PC-3 (cell line): ENCODE results near the gene KRT85. TPM values are rescaled to one million over a fixed set of nuclear protein-coding genes. Genes with fewer than 3 reads are reported as not detected.

ENCODE experiments used
- ATAC-seq: fragments of 200-7000 bp; cut with Tn5 transposase; 2 replicates; pipeline ENCODE4 v1.9.1; 2020; ENCODE audit warnings: mild to moderate bottlenecking, moderate library complexity
- BruUV-seq: library from RNA; stranded (reverse); fragments of 400-500 nt; replicated peaks from 2 replicates; lab custom pipeline; 2021; lab: Mats Ljungman, UMichigan
- CTCF ChIA-PET: fragments of 300-600 bp; sonication (Branson Sonifier 250); formaldehyde crosslinking; loops from one replicate; lab custom pipeline; 2022; ENCODE audit warnings: antibody characterized with exemption; lab: Charles Lee
- POLR2A ChIA-PET: fragments of 300-600 bp; sonication (Branson Sonifier 250); formaldehyde crosslinking; loops from one replicate; lab custom pipeline; 2022; ENCODE audit warnings: antibody characterized with exemption; ENCODE audit not compliant: unreplicated experiment; lab: Charles Lee
- DNase-seq: peaks from one replicate; pipeline ENCODE4 v3.0.0-alpha.2; 2015
- H2AFZ ChIP-seq: fragments of 300-600 bp; sonication (generic); 2 replicates; pipeline ENCODE4 v1.6.0; 2016; ENCODE audit warnings: antibody characterized with exemption, low read length
- H3F3A ChIP-seq: fragments of 300-600 bp; sonication (generic); one replicate; pipeline ENCODE4 v1.6.0; 2017; ENCODE audit warnings: antibody characterized with exemption, low read length, control low read depth, mild to moderate bottlenecking; ENCODE audit not compliant: unreplicated experiment
- H3K27ac ChIP-seq: fragments of 300-600 bp; sonication (generic); 2 replicates; pipeline ENCODE4 v1.5.1; 2016; ENCODE audit warnings: mild to moderate bottlenecking, low read length
- H3K27me3 ChIP-seq: fragments of 300-600 bp; sonication (generic); 2 replicates; pipeline ENCODE4 v1.6.1; 2016; ENCODE audit warnings: low read length, mixed read lengths
- H3K36me3 ChIP-seq: fragments of 300-600 bp; sonication (generic); 2 replicates; pipeline ENCODE4 v1.6.1; 2016; ENCODE audit warnings: low read depth, mixed run types, low read length, mixed read lengths
- H3K4me1 ChIP-seq: fragments of 300-600 bp; sonication (generic); 2 replicates; pipeline ENCODE4 v1.5.1; 2016; ENCODE audit warnings: low read length; ENCODE audit not compliant: insufficient read depth
- H3K4me2 ChIP-seq: fragments of 300-600 bp; sonication (generic); 2 replicates; pipeline ENCODE4 v1.6.0; 2016; ENCODE audit warnings: low read length
- H3K4me3 ChIP-seq: fragments of 300-600 bp; sonication (generic); 2 replicates; pipeline ENCODE4 v1.5.1; 2016; ENCODE audit warnings: mild to moderate bottlenecking, low read length, mixed read lengths
- H3K79me2 ChIP-seq: fragments of 300-600 bp; sonication (generic); 2 replicates; pipeline ENCODE4 v1.6.1; 2017; ENCODE audit warnings: low read length, mixed read lengths
- H3K9ac ChIP-seq: fragments of 300-600 bp; sonication (generic); 2 replicates; pipeline ENCODE4 v1.6.0; 2016; ENCODE audit warnings: mild to moderate bottlenecking, low read length
- H3K9me2 ChIP-seq: fragments of 300-600 bp; sonication (generic); replicated peaks from 2 replicates; pipeline ENCODE4 v1.6.1; 2016; ENCODE audit warnings: mixed run types, low read length, mixed read lengths
- H3K9me3 ChIP-seq: fragments of 300-600 bp; sonication (generic); 2 replicates; pipeline ENCODE4 v1.6.1; 2016; ENCODE audit warnings: low read length, mixed read lengths
- H4K20me1 ChIP-seq: fragments of 300-600 bp; sonication (generic); 2 replicates; pipeline ENCODE4 v1.6.1; 2016; ENCODE audit warnings: low read length, mixed read lengths
- EZH2 ChIP-seq: fragments of 300-600 bp; sonication (generic); IDR thresholded peaks from one replicate; pipeline ENCODE4 v1.6.1; 2017; ENCODE audit warnings: antibody characterized with exemption, mild to moderate bottlenecking, low read length; ENCODE audit not compliant: unreplicated experiment
- EZH2phosphoT487 ChIP-seq: fragments of 300-600 bp; sonication (generic); IDR thresholded peaks from 2 replicates; pipeline ENCODE4 v1.6.1; 2018; ENCODE audit warnings: mild to moderate bottlenecking, antibody characterized with exemption, low read length, borderline replicate concordance
- intact Hi-C: fragments of 100-400 bp; cut with micrococcal nuclease; formaldehyde crosslinking; loops from 2 replicates; pipeline ENCODE4 v1.9.0; 2023
- total RNA-seq: library from RNA; depleted of rRNA; stranded (reverse); fragments of >200 nt; gene quantifications from 2 replicates; pipeline ENCODE4 v1.2.3, GENCODE V29; 2014
- TF ChIP-seq, protein P1 (sequence below): fragments of 300-600 bp; sonication (generic); conservative IDR thresholded peaks from 2 replicates; pipeline ENCODE4 v1.5.1; 2017; ENCODE audit warnings: antibody characterized with exemption, low read depth, mild to moderate bottlenecking, low read length

KRT85 gene
- total RNA-seq, 1 experiment from 2014 or later = not detected

DNA sequence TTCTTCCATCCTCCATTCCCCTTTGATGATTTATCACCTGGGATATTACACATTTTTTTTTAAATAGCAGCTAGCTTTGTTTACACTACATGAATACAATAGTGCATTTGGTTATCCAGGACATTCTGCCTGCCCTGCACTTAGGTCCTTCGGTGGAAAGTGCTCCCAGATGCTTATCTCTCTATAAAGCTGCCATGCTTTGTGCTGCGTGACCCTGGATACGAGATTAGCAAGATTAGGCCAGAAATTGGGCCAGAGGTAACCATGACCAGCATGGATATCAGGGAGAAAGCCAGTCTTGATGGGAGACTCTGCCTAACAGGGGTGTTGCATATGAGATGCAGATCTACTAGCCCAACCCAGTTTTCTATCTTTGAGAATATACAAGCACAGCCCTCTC lies 34.0 kb downstream of the KRT85 start:
- Histone ChIP-seq H3K27me3 (no peaks in the 10 kb centered on the region), H3K27ac (no peak overlapping the region), H4K20me1 (no peaks in the 10 kb centered on the region), H3K4me3 (no peak overlapping the region), H3K79me2 (no peaks in the 10 kb centered on the region), H3K4me2 (no peak overlapping the region), H2AFZ (no peak overlapping the region), H3K9ac (no peak overlapping the region), H3K9me2 (no peaks in the 10 kb centered on the region), H3K4me1 (peaks cover under 1% of the 10 kb centered on the region), H3K36me3 (no peaks in the 10 kb centered on the region), H3F3A (no peaks in the 10 kb centered on the region), H3K9me3 (no peaks in the 10 kb centered on the region)
- ATAC-seq (no peak), DNase-seq (no peak)
- TF ChIP-seq, protein P1, sequence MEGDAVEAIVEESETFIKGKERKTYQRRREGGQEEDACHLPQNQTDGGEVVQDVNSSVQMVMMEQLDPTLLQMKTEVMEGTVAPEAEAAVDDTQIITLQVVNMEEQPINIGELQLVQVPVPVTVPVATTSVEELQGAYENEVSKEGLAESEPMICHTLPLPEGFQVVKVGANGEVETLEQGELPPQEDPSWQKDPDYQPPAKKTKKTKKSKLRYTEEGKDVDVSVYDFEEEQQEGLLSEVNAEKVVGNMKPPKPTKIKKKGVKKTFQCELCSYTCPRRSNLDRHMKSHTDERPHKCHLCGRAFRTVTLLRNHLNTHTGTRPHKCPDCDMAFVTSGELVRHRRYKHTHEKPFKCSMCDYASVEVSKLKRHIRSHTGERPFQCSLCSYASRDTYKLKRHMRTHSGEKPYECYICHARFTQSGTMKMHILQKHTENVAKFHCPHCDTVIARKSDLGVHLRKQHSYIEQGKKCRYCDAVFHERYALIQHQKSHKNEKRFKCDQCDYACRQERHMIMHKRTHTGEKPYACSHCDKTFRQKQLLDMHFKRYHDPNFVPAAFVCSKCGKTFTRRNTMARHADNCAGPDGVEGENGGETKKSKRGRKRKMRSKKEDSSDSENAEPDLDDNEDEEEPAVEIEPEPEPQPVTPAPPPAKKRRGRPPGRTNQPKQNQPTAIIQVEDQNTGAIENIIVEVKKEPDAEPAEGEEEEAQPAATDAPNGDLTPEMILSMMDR = no peak
- no peak for TF ChIP-seq EZH2phosphoT487
- no peak for TF ChIP-seq EZH2
- ChIA-PET POLR2A (interaction anchor here (0.5 kb wide), 1 partner anchor 542 kb away, joined by 4 read pairs; no protein-coding TSS in a partner anchor), CTCF (no interaction called here)
- BruUV-seq = no TSS peak
- intact Hi-C loops = no loop called here

DNA sequence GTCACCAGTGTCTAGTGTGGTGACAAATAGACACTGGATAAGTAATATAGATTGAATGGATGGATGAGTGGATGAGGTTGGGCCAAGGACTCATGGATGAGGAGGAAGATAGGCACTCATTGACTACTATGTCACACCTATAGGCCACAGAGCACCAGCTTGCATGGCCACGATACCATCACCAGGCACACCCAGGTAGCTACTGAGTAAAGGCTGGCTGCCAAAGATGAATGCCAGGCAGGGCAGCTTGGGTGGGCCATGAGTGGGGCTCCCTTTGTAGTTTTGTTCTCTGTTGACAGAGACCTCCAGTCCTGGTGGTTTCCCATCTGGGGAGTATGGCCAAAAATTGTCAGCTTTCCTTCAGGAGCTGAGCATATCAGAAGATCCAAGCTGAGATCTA lies 34.9 kb downstream of the KRT85 start:
- Histone ChIP-seq H3K4me2 (no peak overlapping the region), H3K9me2 (no peaks in the 10 kb centered on the region), H3K27ac (no peak overlapping the region), H3K4me3 (no peak overlapping the region), H3K4me1 (peaks cover 8% of the 10 kb centered on the region), H2AFZ (no peak overlapping the region), H3F3A (no peaks in the 10 kb centered on the region), H3K79me2 (no peaks in the 10 kb centered on the region), H3K9me3 (no peaks in the 10 kb centered on the region), H3K36me3 (no peaks in the 10 kb centered on the region), H4K20me1 (no peaks in the 10 kb centered on the region), H3K27me3 (no peaks in the 10 kb centered on the region), H3K9ac (no peak overlapping the region)
- intact Hi-C loops = no loop called here
- BruUV-seq = no TSS peak
- TF ChIP-seq EZH2phosphoT487 (no peak), EZH2 (no peak)
- TF ChIP-seq, protein P1 = no peak
- ATAC-seq (no peak), DNase-seq (no peak)
- ChIA-PET CTCF (no interaction called here), POLR2A (no interaction called here)

DNA sequence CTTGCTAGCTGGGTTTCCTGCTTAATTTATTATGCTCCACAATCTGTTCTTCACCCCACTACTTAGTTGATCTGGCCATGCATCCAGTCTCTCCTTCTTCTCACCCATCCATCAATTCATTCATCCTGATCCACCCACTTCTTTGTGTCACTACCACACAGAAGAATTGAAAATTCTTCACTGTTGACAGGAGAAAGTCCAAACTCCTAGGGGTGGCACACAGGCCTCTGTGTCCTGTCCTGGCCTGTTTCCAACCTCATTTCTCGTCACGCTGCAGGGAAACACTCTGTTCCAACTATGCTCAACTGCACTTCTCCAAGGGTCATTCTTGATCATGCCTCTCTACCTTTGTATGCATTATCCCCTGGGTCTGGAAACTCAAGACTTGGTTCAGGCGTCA lies 35.4 kb downstream of the KRT85 start:
- H3K27me3 ChIP-seq = no peaks in the 10 kb centered on the region
- H2AFZ ChIP-seq = no peak overlapping the region
- no peaks in the 10 kb centered on the region for H3K79me2 ChIP-seq
- no peak for TF ChIP-seq EZH2phosphoT487
- TF ChIP-seq, protein P1 = no peak
- TF ChIP-seq EZH2 = no peak
- POLR2A ChIA-PET = no interaction called here
- no peak overlapping the region for H3K4me3 ChIP-seq
- no peaks in the 10 kb centered on the region for H3K36me3 ChIP-seq
- CTCF ChIA-PET = interaction anchor here (0.6 kb wide), 1 partner anchor 41 kb away, joined by 4 read pairs; no protein-coding TSS in a partner anchor
- no peak for DNase-seq
- no peak overlapping the region for H3K4me2 ChIP-seq
- intact Hi-C loops = no loop called here
- ATAC-seq = no peak
- no peak overlapping the region for H3K27ac ChIP-seq
- no peak overlapping the region for H3K9ac ChIP-seq
- no peaks in the 10 kb centered on the region for H3F3A ChIP-seq
- peaks cover 14% of the 10 kb centered on the region for H3K4me1 ChIP-seq
- H3K9me2 ChIP-seq = no peaks in the 10 kb centered on the region
- H4K20me1 ChIP-seq = no peaks in the 10 kb centered on the region
- BruUV-seq = no TSS peak
- no peaks in the 10 kb centered on the region for H3K9me3 ChIP-seq
